HG03575 (cell line): ENCODE results near the gene CELSR1.
"Not testable (repeated sequence)": the region's sequence is repeated elsewhere in the genome, so short reads cannot be mapped to it uniquely, and the experiment has no call there.

Source experiments
- ATAC-seq: cut with Tn5 transposase; IDR thresholded peaks from one replicate; pipeline ENCODE4 v1.9.1; 2021; ENCODE audit not compliant: unreplicated experiment, insufficient number of reproducible peaks, low FRiP score; ENCODE audit errors: extremely low read depth

Gene CELSR1

DNA sequence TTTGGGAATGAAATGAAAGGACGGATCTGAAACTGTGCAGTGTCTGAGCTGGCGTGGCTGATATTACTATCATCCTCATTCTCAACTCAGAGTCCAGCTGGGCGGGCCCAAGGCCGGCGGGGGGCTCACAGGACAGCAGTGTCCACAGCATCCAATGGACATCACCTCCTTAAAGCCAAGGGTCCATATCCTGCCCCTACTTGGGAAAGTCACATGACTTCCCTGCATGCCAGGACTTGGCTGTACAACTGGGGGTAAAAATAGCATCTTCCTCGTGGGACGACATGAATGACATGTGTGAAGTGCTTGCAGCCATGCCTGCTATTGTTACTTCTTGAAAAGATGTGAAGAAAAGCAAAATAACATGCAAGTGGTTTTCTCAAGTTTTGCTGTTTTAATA is 119.7 kb downstream of the CELSR1 start:
- ATAC-seq: no peak

GRCh38 chr22:46416891-46417580 is 120.4 kb downstream of the CELSR1 start:
- no peak for ATAC-seq

- ATAC-seq: no peak
These were observed 120.9 kb downstream of the CELSR1 start for GRCh38 chr22:46416520-46416871.

DNA sequence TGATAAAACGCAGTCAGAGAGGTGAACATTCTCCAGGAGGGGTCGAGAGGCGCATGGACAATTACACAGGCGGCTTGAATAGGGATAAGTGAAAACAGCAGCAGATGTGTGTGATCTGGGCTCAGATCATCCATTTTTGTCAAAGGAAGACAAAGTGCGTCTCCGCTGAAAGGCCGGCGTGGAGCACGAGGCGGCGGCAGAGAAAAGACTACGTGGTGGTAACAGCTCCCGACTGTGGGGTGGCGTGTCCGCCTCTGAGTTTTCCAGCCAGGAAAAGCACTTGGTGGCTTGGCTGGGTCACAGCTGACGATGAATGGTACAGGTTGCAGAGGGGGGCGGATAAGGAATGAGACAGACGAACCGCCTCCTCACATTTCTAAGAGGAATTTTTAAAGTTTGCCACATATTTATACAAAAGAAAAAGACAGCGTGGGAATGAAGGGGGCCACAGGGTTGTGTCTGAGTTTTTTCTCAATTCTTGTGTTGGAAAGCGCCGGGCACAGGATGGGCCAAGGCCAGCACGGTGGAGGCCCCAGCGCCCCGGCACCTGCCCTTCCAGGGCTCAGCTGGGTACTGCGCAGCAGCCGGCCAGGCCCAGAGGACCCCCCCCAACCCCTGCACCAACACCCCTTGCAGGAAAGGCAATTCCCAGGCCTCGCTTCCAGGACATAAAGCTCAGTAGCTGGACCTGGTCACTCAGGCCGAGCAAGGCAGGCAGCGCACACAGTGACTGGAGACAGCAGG is 121.5 kb downstream of the CELSR1 start:
- ATAC-seq: no peak

- ATAC-seq: no peak
These were observed 122.7 kb downstream of the CELSR1 start for GRCh38 chr22:46414704-46415103.

DNA sequence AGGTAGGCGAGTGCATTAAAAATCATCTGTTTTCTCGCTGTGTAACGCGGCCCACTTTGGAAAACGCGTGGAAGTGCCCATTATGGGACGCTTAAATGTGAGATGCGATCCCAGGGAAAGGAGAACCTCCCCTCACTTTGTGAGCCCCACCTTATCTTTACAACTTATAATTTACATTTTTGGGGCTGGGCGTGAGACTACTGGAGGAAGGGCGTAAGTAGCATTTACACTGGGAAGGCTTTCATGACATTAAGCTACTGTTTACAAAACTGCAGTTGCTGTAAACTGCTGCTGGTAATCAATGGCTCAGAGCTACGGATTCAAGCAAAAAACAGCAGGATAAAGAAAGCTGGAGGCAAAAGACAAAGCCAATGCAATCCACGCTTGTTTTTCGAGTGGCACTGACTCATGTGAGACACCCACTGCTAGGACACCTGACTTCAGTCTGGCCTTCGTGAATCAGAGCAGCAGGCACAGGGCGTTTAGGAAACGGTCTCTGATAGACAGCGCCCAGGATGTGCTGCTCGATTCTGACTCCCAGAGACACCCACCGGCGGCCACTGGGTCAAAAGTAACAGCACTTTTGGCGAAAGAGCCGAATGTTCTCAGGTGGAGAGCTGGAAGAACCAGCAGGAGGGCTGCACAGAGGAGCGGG is 123.6 kb downstream of the CELSR1 start:
- ATAC-seq: no peak

- ATAC-seq: no peak
These were observed 126.1 kb downstream of the CELSR1 start for GRCh38 chr22:46411347-46411746.

DNA sequence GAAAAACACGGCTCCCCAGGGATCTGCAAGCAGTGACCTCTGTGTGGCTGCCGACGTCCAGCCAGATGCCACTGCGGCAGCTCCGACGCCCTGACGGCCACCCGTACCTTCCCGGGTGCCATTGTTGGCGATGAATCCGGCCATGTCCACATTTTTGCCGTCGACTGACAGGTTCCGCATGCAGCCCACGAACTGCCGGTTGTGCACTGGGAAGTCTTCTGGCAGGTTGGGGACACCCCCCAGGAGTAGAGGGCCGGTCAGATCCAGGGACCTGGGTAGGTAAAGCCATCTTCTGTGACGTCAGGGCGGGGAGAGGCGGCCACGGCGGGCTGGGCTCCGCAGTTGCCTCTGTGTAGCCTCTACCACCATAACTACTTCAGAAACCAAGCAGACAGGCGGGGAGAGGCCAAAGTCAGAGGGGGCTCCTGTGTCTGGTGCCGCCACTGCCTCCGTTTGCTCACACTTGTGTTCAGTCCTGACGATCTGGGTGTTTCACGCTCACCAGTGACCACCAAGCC is 127.1 kb downstream of the CELSR1 start:
- no peak for ATAC-seq

GRCh38 chr22:46409631-46410210 is 127.7 kb downstream of the CELSR1 start:
- ATAC-seq: no peak

- no peak for ATAC-seq
These were observed 128.6 kb downstream of the CELSR1 start for GRCh38 chr22:46408568-46409506.

- ATAC-seq: no peak
These were observed 129.7 kb downstream of the CELSR1 start for GRCh38 chr22:46407748-46408147.

- ATAC-seq: no peak
These were observed 130.6 kb downstream of the CELSR1 start for GRCh38 chr22:46406791-46407190.

GRCh38 chr22:46406349-46406748 is 131.1 kb downstream of the CELSR1 start:
- no peak for ATAC-seq

DNA sequence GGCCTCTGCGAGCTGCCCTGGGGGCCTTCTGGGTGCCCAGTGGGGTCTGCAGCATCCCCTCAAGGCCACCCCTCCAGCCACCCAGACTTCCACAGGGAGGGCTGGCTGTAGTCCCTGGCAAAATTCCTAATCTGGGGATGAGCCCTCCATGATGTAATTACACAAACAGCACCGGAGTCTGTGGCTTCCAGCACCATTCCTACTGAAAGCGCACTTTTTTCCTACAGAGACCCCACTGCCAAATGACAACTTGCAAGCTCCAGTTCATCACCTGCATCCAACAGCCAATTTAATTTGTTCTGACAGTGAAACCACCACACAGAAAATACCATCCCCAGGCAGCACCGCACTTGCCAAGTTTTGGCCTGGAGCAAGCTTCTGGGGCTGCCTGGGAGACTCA is 131.5 kb downstream of the CELSR1 start:
- no peak for ATAC-seq

GRCh38 chr22:46403880-46404279 is 133.5 kb downstream of the CELSR1 start:
- not testable (repeated sequence) for ATAC-seq

GRCh38 chr22:46402505-46402904 is 134.9 kb downstream of the CELSR1 start:
- ATAC-seq: no peak

GRCh38 chr22:46401370-46401769 is 136.1 kb downstream of the CELSR1 start:
- ATAC-seq: no peak

GRCh38 chr22:46399251-46400024 is 138.0 kb downstream of the CELSR1 start:
- no peak for ATAC-seq
